HG03064 (cell line): ENCODE results near the gene PARG.
"Not testable (repeated sequence)": the region's sequence is repeated elsewhere in the genome, so short reads cannot be mapped to it uniquely, and the experiment has no call there.

Source experiments
- ATAC-seq: cut with Tn5 transposase; IDR thresholded peaks from one replicate; pipeline ENCODE4 v1.9.1; 2021; ENCODE audit warnings: low read depth; ENCODE audit not compliant: unreplicated experiment

The PARG gene

GRCh38 chr10:49908290-49909080 is 33.3 kb downstream of the PARG start:
- ATAC-seq = not testable (repeated sequence)

DNA sequence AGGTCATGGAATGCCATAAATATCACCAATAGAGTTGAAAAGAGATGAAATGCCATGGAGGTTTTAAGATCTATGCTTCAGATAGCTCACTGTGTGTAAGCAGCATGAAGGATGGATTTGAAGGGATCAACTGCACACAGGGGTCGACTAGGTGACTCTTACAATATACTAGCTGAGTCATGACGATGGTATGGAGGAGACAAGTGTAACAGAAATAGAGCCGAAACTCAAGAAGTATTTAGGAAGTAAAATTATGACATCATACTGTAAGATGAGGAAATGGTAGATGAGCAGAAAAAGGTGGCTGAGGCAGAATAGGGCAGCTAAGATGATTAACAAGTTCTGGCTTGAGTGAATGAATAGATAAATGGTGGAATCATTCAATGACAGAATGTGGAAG is 38.0 kb downstream of the PARG start:
- ATAC-seq = not testable (repeated sequence)

DNA sequence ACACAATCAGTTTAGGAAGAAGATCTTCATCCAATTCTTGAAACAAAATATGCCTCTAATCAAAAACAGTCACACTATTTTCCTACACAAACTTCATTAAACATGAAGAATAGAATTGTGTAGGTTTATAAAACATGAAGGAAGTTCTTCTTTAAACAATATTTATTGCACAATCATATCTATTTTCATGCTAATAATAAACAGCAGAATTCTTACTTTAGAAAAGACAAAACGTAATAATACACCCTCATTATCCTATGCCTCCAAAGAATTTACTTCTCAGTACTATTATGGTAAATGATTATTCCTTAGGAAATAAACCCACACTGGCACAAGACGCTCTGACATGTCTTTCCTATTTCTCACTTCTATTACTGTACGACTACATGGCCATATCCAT is 41.4 kb downstream of the PARG start:
- ATAC-seq = not testable (repeated sequence)

DNA sequence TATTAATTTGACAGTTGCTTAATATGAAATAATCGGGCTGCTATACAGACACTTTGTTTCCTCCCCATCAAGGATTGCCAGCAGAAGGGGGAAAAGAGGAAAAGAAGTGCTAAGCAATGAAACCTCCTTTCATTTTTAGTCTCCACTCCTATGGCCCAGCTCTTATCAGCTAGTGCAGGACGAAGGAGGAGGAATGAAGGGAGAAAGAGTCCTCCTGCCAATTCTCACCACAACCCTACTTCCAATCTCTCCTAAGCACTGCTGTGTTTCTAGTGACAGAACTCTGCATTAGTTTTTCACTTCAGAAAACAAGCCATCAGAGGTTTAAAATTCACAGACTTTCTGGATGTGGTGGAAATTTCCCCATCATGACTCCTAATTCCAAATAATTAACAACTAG is 41.8 kb downstream of the PARG start:
- ATAC-seq = not testable (repeated sequence)

- not testable (repeated sequence) for ATAC-seq
These were observed 51.8 kb downstream of the PARG start for GRCh38 chr10:49890025-49890424.

DNA sequence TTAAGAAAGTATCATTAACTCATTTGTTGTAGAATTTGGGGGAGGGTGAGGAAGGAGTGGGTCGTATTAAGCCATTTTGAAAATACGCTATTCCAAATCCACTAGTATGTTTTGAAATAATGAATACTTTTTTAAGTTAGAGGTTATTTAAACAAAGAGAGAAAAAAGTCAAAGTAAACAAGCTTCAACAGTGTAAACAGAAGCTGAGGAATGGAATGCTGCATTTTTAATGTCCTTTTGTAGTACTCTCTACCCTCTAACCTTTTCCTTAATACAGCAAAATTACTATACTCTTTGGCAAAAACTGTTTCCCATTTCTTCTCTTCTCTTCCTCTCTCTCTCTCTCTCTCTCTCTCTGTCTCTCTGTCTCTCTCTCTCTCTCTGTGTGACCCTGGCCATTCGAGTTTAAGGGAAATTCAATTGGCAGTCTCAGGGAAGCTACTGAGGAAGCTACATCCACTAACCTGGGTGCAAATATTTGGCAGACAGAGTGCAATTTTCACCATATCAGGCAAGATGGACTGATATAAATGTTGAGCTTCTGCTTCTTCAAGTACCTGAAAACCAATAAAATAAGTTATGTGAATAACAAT is 57.0 kb downstream of the PARG start:
- not testable (repeated sequence) for ATAC-seq

GRCh38 chr10:49883852-49884251 is 58.0 kb downstream of the PARG start:
- not testable (repeated sequence) for ATAC-seq

- ATAC-seq = not testable (repeated sequence)
These were observed 59.5 kb downstream of the PARG start for GRCh38 chr10:49882327-49882726.

DNA sequence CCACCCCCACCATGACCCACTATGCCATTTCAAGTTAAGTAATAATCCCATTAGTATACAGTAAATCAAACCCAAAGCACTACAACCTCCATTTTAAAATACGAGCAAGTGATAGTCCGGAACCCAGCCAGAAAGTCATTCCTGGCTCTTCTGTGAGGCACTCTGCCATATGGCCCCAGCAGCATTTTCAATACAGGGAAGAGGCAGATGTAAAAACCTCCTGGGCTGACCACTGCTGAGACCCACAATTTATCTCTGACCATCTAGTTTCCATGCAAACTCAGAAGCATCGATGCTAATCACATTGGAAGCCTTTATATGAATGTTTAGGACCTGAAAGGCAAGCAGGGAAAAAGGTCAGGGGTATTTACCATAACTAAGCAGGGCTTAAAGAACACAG is 69.1 kb downstream of the PARG start:
- ATAC-seq = not testable (repeated sequence)

- ATAC-seq = not testable (repeated sequence)
These were observed 70.4 kb downstream of the PARG start for GRCh38 chr10:49871462-49871861.

DNA sequence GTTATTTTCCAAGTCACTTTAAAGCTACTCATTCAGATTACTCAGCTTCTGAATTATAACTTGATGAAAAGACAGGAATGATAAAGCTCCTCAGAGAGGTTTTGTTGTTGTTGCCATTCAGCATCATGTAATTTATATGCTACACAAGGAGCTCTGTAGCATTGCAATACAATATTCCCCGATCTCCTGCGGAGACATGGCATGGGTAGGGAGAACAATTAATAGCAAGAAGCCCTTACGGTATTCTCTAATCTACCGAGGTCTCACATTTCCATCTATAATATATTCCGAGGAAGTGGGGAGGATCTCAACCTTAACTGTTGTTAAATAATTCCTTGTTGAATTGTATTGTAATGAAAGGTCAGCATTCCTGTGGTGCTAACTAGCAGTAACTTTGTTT is 81.9 kb downstream of the PARG start:
- ATAC-seq = not testable (repeated sequence)

- ATAC-seq = not testable (repeated sequence)
These were observed 83.0 kb downstream of the PARG start for GRCh38 chr10:49858697-49859382.

GRCh38 chr10:49849520-49849919 is 92.3 kb downstream of the PARG start:
- not testable (repeated sequence) for ATAC-seq

DNA sequence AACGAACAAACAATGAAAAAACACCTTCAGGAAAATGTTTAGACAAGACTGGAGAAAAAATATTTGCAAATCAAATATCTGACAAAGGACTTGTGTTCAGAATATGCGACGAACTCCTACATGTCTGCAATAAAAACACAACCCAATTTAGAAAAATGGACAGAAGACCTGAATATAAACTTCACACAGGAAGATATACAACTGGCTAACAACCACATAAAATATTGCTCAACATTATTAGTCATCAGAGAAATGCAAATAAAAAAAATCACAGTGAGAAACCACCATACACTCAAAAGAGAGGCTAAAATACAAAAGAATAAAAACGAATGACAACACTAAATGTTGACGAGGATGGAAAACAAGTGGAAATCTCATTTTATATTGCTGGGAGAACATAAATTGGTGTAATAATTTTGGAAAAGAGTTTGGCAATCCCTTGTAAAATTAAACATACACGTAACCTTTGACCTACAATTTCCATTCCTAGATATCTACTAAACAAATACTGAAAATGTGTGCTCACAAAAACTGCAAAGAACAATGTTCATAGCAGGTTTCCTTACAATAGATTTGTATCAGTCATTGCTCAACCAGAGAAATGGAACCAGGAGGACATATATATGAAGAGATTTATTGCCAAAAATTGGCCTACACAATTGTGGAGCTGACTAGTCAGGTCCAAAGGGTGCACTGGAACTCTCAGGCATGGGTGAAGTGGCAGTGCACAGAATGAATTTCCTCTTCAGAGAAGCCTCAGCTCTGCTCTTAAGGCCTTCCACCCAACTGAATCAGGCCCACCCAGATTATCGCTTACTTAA is 96.8 kb downstream of the PARG start:
- no peak for ATAC-seq

GRCh38 chr10:49842333-49842628 is 99.5 kb downstream of the PARG start:
- ATAC-seq = not testable (repeated sequence)

DNA sequence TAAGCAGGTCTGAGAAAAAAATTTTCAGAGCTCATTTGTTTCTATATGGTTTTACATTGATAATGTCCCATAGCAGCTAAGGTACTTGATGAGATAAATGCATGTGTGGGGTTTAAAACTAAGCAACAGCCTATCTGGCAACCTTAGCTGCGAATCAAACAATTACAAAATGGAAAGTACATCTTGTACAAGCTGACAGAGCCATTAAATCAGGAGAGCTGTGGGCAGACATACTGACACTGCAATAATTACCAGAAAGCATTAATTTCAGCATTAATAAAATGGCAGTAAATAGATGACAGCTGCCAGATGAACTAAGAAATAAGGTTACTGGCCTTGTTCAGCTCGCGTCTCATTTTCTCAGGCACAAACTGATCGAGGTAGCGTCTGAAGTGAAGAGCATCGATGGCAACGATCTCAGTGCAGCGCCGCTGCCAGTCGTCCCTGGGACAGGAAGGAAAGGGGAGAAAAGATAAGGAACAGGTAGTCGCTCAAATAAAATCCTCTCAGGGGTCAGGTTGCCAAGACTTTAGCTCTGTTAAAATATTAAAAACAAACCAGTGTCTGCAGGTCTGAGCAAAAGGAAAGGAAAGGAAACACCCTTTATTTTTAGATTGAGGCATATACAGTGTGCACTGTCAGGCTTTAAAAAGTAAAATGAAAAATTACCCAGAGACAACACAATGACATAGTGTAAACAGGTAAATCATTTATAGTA is 100.1 kb downstream of the PARG start:
- ATAC-seq = no peak

DNA sequence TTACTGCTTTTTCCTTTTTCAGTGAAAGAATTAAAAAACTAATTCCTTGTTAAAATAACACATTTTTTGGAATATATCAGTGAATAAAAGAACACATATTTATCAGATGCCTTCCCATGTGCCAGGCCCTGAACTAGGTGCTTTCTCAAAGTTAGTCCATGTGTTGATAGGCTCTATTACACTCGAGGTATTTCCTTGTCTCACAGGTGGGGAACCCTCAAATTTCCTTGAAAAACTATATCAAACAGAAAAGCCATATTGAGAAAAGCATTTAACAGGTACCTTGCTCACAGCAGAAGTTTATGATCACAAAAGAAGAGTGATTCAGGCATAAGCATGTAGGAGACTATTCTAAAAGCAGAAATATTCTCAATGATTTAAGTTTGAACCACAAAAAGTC is 104.1 kb downstream of the PARG start:
- no peak for ATAC-seq

DNA sequence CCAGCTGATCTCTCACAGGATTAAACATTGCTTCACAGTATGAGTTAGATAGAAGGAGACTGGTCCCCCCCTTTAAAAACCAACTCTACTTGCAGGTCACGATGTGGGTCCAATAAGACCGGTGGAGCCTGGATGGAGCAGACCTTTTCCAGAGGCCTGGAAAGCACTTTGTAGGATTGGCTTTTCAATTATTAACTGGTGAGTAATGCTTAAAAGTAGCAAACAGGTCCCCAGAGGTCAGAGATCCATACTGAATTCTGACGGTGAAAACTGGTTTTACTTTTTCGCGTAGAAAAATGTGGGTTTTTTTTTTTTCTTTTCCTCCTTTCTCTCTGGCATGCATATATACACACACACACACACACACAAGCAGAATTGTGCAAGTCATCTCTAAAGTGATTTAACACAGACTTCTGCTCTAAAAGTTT is 104.8 kb downstream of the PARG start:
- no peak for ATAC-seq

GRCh38 chr10:49834976-49835375 is 106.9 kb downstream of the PARG start:
- ATAC-seq = no peak

DNA sequence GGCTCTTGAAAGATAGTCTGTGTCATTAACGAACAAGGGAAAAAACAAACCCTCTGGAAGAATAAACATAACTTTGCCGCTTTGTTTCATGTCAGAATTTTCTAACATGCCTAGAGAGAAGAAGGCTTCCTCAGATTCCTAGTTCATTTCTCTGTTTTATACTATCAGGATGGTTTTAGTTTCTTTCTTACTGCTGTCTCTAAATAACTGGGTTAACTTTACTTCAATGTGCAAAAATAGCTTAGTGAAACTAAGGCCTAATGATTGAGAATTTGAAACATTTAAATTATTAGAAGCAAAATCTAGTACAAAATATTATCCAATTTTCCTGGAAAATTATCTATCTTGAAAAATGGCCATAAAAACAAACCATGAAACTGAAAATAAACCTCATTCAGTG is 107.6 kb downstream of the PARG start:
- ATAC-seq = no peak
